ENCODE results near the gene LARGE1.

LARGE1 gene

GRCh38 chr22:33270596-33270995, 649.7 kb downstream of the LARGE1 start:
- no peak overlapping the region for H3K27ac ChIP-seq (ENCODE audit: low read length)
- no peak overlapping the region for H3K9ac ChIP-seq (ENCODE audit: low read length in 2 of 2)
- no peaks in the 10 kb centered on the region for H3K4me1 ChIP-seq (ENCODE audit: control insufficient read depth, insufficient read depth, low read length)
- no peaks in the 10 kb centered on the region for H3K9me3 ChIP-seq (ENCODE audit: control insufficient read depth in 2 of 2, low read length in 2 of 2)
- no peak overlapping the region for H3K4me3 ChIP-seq (ENCODE audit: low read length in 2 of 2)
- peaks cover 0 to 8% of the 10 kb centered on the region in 2 donors for H3K36me3 ChIP-seq (ENCODE audit: control insufficient read depth in 2 of 2, insufficient read depth in 2 of 2, low read length in 2 of 2)
- no peaks in the 10 kb centered on the region for H3K27me3 ChIP-seq (ENCODE audit: control insufficient read depth in 1 of 2, insufficient read depth in 2 of 2, low read length in 2 of 2)

GRCh38 chr22:33261699-33262098, 658.6 kb downstream of the LARGE1 start:
- Histone ChIP-seq H3K9me3 (ENCODE audit: control insufficient read depth in 2 of 2, low read length in 2 of 2) (no peaks in the 10 kb centered on the region), H3K27ac (ENCODE audit: low read length) (no peak overlapping the region), H3K4me1 (ENCODE audit: control insufficient read depth, insufficient read depth, low read length) (no peaks in the 10 kb centered on the region), H3K4me3 (ENCODE audit: low read length in 2 of 2) (no peak overlapping the region), H3K36me3 (ENCODE audit: control insufficient read depth in 2 of 2, insufficient read depth in 2 of 2, low read length in 2 of 2) (no peaks in the 10 kb centered on the region), H3K27me3 (ENCODE audit: control insufficient read depth in 1 of 2, insufficient read depth in 2 of 2, low read length in 2 of 2) (peaks cover 4 to 7% of the 10 kb centered on the region in 2 donors), H3K9ac (ENCODE audit: low read length in 2 of 2) (no peak overlapping the region)

GRCh38 chr22:33260498-33260897, 659.8 kb downstream of the LARGE1 start:
- Histone ChIP-seq H3K9ac (ENCODE audit: low read length in 2 of 2) (no peak overlapping the region), H3K27ac (ENCODE audit: low read length) (no peak overlapping the region), H3K9me3 (ENCODE audit: control insufficient read depth in 2 of 2, low read length in 2 of 2) (no peaks in the 10 kb centered on the region), H3K4me1 (ENCODE audit: control insufficient read depth, insufficient read depth, low read length) (no peaks in the 10 kb centered on the region), H3K27me3 (ENCODE audit: control insufficient read depth in 1 of 2, insufficient read depth in 2 of 2, low read length in 2 of 2) (peaks cover 4 to 7% of the 10 kb centered on the region in 2 donors), H3K36me3 (ENCODE audit: control insufficient read depth in 2 of 2, insufficient read depth in 2 of 2, low read length in 2 of 2) (no peaks in the 10 kb centered on the region), H3K4me3 (ENCODE audit: low read length in 2 of 2) (no peak overlapping the region)

GRCh38 chr22:33255791-33256190, 664.5 kb downstream of the LARGE1 start:
- H3K4me1 ChIP-seq (ENCODE audit: control insufficient read depth, insufficient read depth, low read length), result no peaks in the 10 kb centered on the region
- no peaks in the 10 kb centered on the region for H3K9me3 ChIP-seq (ENCODE audit: control insufficient read depth in 2 of 2, low read length in 2 of 2)

GRCh38 chr22:33248948-33249347, 671.3 kb downstream of the LARGE1 start:
- Histone ChIP-seq H3K27me3 (ENCODE audit: control insufficient read depth in 1 of 2, insufficient read depth in 2 of 2, low read length in 2 of 2) (no peaks in the 10 kb centered on the region), H3K27ac (ENCODE audit: low read length) (no peak overlapping the region), H3K9ac (ENCODE audit: low read length in 2 of 2) (no peak overlapping the region), H3K4me3 (ENCODE audit: low read length in 2 of 2) (no peak overlapping the region), H3K4me1 (ENCODE audit: control insufficient read depth, insufficient read depth, low read length) (no peaks in the 10 kb centered on the region), H3K9me3 (ENCODE audit: control insufficient read depth in 2 of 2, low read length in 2 of 2) (no peaks in the 10 kb centered on the region), H3K36me3 (ENCODE audit: control insufficient read depth in 2 of 2, insufficient read depth in 2 of 2, low read length in 2 of 2) (no peaks in the 10 kb centered on the region)

More at GRCh38 chr22:33255791-33256190, 664.5 kb downstream of the LARGE1 start:
- H3K9ac ChIP-seq (ENCODE audit: low read length in 2 of 2), result no peak overlapping the region
- peaks cover 2 to 4% of the 10 kb centered on the region in 2 donors for H3K27me3 ChIP-seq (ENCODE audit: control insufficient read depth in 1 of 2, insufficient read depth in 2 of 2, low read length in 2 of 2)
- no peak overlapping the region for H3K27ac ChIP-seq (ENCODE audit: low read length)
- H3K36me3 ChIP-seq (ENCODE audit: control insufficient read depth in 2 of 2, insufficient read depth in 2 of 2, low read length in 2 of 2), result no peaks in the 10 kb centered on the region
- no peak overlapping the region for H3K4me3 ChIP-seq (ENCODE audit: low read length in 2 of 2)

GRCh38 chr22:33247758-33248157, 672.5 kb downstream of the LARGE1 start:
- H3K27me3 ChIP-seq (ENCODE audit: control insufficient read depth in 1 of 2, insufficient read depth in 2 of 2, low read length in 2 of 2), result no peaks in the 10 kb centered on the region
- no peak overlapping the region for H3K9ac ChIP-seq (ENCODE audit: low read length in 2 of 2)
- H3K9me3 ChIP-seq (ENCODE audit: control insufficient read depth in 2 of 2, low read length in 2 of 2), result no peaks in the 10 kb centered on the region
- H3K4me3 ChIP-seq (ENCODE audit: low read length in 2 of 2), result no peak overlapping the region
- H3K27ac ChIP-seq (ENCODE audit: low read length), result no peak overlapping the region
- H3K36me3 ChIP-seq (ENCODE audit: control insufficient read depth in 2 of 2, insufficient read depth in 2 of 2, low read length in 2 of 2), result no peaks in the 10 kb centered on the region
- H3K4me1 ChIP-seq (ENCODE audit: control insufficient read depth, insufficient read depth, low read length), result no peaks in the 10 kb centered on the region

- Histone ChIP-seq H3K27me3 (ENCODE audit: control insufficient read depth in 1 of 2, insufficient read depth in 2 of 2, low read length in 2 of 2) (no peaks in the 10 kb centered on the region), H3K27ac (ENCODE audit: low read length) (no peak overlapping the region), H3K4me1 (ENCODE audit: control insufficient read depth, insufficient read depth, low read length) (no peaks in the 10 kb centered on the region), H3K36me3 (ENCODE audit: control insufficient read depth in 2 of 2, insufficient read depth in 2 of 2, low read length in 2 of 2) (no peaks in the 10 kb centered on the region), H3K4me3 (ENCODE audit: low read length in 2 of 2) (no peak overlapping the region), H3K9ac (ENCODE audit: low read length in 2 of 2) (no peak overlapping the region), H3K9me3 (ENCODE audit: control insufficient read depth in 2 of 2, low read length in 2 of 2) (no peaks in the 10 kb centered on the region)
Observed at GRCh38 chr22:33242078-33242477, 678.2 kb downstream of the LARGE1 start.

GRCh38 chr22:33240888-33241475, 679.3 kb downstream of the LARGE1 start:
- H3K36me3 ChIP-seq (ENCODE audit: control insufficient read depth in 2 of 2, insufficient read depth in 2 of 2, low read length in 2 of 2), result no peaks in the 10 kb centered on the region

GRCh38 chr22:33232071-33232470, 688.2 kb downstream of the LARGE1 start:
- Histone ChIP-seq H3K4me3 (ENCODE audit: low read length in 2 of 2) (no peak overlapping the region), H3K27me3 (ENCODE audit: control insufficient read depth in 1 of 2, insufficient read depth in 2 of 2, low read length in 2 of 2) (no peaks in the 10 kb centered on the region), H3K36me3 (ENCODE audit: control insufficient read depth in 2 of 2, insufficient read depth in 2 of 2, low read length in 2 of 2) (no peaks in the 10 kb centered on the region), H3K4me1 (ENCODE audit: control insufficient read depth, insufficient read depth, low read length) (no peaks in the 10 kb centered on the region), H3K9ac (ENCODE audit: low read length in 2 of 2) (no peak overlapping the region), H3K27ac (ENCODE audit: low read length) (no peak overlapping the region), H3K9me3 (ENCODE audit: control insufficient read depth in 2 of 2, low read length in 2 of 2) (peaks cover 13 to 31% of the 10 kb centered on the region in 2 donors)

More at GRCh38 chr22:33240888-33241475, 679.3 kb downstream of the LARGE1 start:
- Histone ChIP-seq H3K4me1 (ENCODE audit: control insufficient read depth, insufficient read depth, low read length) (no peaks in the 10 kb centered on the region), H3K27me3 (ENCODE audit: control insufficient read depth in 1 of 2, insufficient read depth in 2 of 2, low read length in 2 of 2) (no peaks in the 10 kb centered on the region), H3K27ac (ENCODE audit: low read length) (no peak overlapping the region), H3K9ac (ENCODE audit: low read length in 2 of 2) (no peak overlapping the region), H3K4me3 (ENCODE audit: low read length in 2 of 2) (no peak overlapping the region), H3K9me3 (ENCODE audit: control insufficient read depth in 2 of 2, low read length in 2 of 2) (no peaks in the 10 kb centered on the region)

- H3K4me3 ChIP-seq (ENCODE audit: low read length in 2 of 2), result no peak overlapping the region
- no peak overlapping the region for H3K27ac ChIP-seq (ENCODE audit: low read length)
- H3K9me3 ChIP-seq (ENCODE audit: control insufficient read depth in 2 of 2, low read length in 2 of 2), result peaks cover 8 to 31% of the 10 kb centered on the region in 2 donors
- no peak overlapping the region for H3K9ac ChIP-seq (ENCODE audit: low read length in 2 of 2)
- H3K4me1 ChIP-seq (ENCODE audit: control insufficient read depth, insufficient read depth, low read length), result no peaks in the 10 kb centered on the region
- H3K27me3 ChIP-seq (ENCODE audit: control insufficient read depth in 1 of 2, insufficient read depth in 2 of 2, low read length in 2 of 2), result no peaks in the 10 kb centered on the region
- no peaks in the 10 kb centered on the region for H3K36me3 ChIP-seq (ENCODE audit: control insufficient read depth in 2 of 2, insufficient read depth in 2 of 2, low read length in 2 of 2)
Observed at GRCh38 chr22:33227791-33228190, 692.5 kb downstream of the LARGE1 start.

- H3K4me1 ChIP-seq (ENCODE audit: control insufficient read depth, insufficient read depth, low read length), result no peaks in the 10 kb centered on the region
- H3K36me3 ChIP-seq (ENCODE audit: control insufficient read depth in 2 of 2, insufficient read depth in 2 of 2, low read length in 2 of 2), result no peaks in the 10 kb centered on the region
- H3K9ac ChIP-seq (ENCODE audit: low read length in 2 of 2), result no peak overlapping the region
- H3K9me3 ChIP-seq (ENCODE audit: control insufficient read depth in 2 of 2, low read length in 2 of 2), result peaks cover 6 to 16% of the 10 kb centered on the region in 2 donors
- no peak overlapping the region for H3K4me3 ChIP-seq (ENCODE audit: low read length in 2 of 2)
- no peak overlapping the region for H3K27ac ChIP-seq (ENCODE audit: low read length)
- no peaks in the 10 kb centered on the region for H3K27me3 ChIP-seq (ENCODE audit: control insufficient read depth in 1 of 2, insufficient read depth in 2 of 2, low read length in 2 of 2)
Observed at GRCh38 chr22:33224841-33225240, 695.4 kb downstream of the LARGE1 start.

Data from stomach smooth muscle (tissue), 2 donors.